BJ (cell line): ENCODE data around the gene PSMC1. TPM values are rescaled to one million over a fixed set of nuclear protein-coding genes. Genes with fewer than 3 reads are reported as not detected.
A peak's percentile ranks its signal among the peaks of the same experiment; 100 is the strongest.

ENCODE experiments used
- CTCF ChIA-PET: fragments of 350-600 bp; formaldehyde crosslinking; extraction: SDS; loops from one replicate; lab custom pipeline; 2021; ENCODE audit warnings: antibody characterized with exemption, inconsistent platforms; lab: Yijun Ruan, JAX
- POLR2A ChIA-PET: fragments of 300-600 bp; sonication (Branson Sonifier 250); formaldehyde crosslinking; extraction: SDS; loops from one replicate; lab custom pipeline; 2021; ENCODE audit warnings: antibody characterized with exemption; lab: Charles Lee
- DNase-seq: peaks from one replicate; pipeline ENCODE4 v3.0.0-alpha.2; 2011; ENCODE audit warnings: low read depth
- H3K27me3 ChIP-seq: 2 replicates; pipeline ENCODE4 v1.6.0; 2011; ENCODE audit warnings: low read length; ENCODE audit not compliant: control insufficient read depth, insufficient read depth
- H3K36me3 ChIP-seq: 2 replicates; pipeline ENCODE4 v1.5.1; 2011; ENCODE audit warnings: low read length; ENCODE audit not compliant: control insufficient read depth, insufficient read depth
- H3K4me3 ChIP-seq: 2 replicates; pipeline ENCODE4 v1.5.1; 2011; ENCODE audit warnings: low read depth, mild to moderate bottlenecking, control low read depth, low read length
- polyA plus RNA-seq: library from polyadenylated mRNA; depleted of rRNA; stranded (reverse); fragments of >200 nt; gene quantifications from 2 replicates; pipeline ENCODE4 v1.2.3, GENCODE V29; 2011
- TF ChIP-seq, protein P1 (sequence below): IDR thresholded peaks from 2 replicates; pipeline ENCODE4 v1.5.1; 2011; ENCODE audit warnings: low read depth, mild to moderate bottlenecking, control low read depth, inconsistent platforms, low read length, moderate library complexity; ENCODE audit not compliant: insufficient read depth

The PSMC1 gene
- polyA plus RNA-seq, 1 experiment = 102 TPM

GRCh38 chr14:90255871-90256270, 482 bp upstream of the PSMC1 start:
- TF ChIP-seq, protein P1, sequence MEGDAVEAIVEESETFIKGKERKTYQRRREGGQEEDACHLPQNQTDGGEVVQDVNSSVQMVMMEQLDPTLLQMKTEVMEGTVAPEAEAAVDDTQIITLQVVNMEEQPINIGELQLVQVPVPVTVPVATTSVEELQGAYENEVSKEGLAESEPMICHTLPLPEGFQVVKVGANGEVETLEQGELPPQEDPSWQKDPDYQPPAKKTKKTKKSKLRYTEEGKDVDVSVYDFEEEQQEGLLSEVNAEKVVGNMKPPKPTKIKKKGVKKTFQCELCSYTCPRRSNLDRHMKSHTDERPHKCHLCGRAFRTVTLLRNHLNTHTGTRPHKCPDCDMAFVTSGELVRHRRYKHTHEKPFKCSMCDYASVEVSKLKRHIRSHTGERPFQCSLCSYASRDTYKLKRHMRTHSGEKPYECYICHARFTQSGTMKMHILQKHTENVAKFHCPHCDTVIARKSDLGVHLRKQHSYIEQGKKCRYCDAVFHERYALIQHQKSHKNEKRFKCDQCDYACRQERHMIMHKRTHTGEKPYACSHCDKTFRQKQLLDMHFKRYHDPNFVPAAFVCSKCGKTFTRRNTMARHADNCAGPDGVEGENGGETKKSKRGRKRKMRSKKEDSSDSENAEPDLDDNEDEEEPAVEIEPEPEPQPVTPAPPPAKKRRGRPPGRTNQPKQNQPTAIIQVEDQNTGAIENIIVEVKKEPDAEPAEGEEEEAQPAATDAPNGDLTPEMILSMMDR = no peak
- peaks cover 2% of the 10 kb centered on the region for H3K36me3 ChIP-seq
- no peak for DNase-seq
- CTCF ChIA-PET = interaction anchor here (0.7 to 2.3 kb wide), 4 partner anchors 20 to 503 kb away, joined by 3 to 7 read pairs (median 3); no protein-coding TSS in a partner anchor
- H3K27me3 ChIP-seq = no peaks in the 10 kb centered on the region
- POLR2A ChIA-PET = no interaction called here
- H3K4me3 ChIP-seq = peak overlapping the region; percentile 66

GRCh38 chr14:90263748-90264449, 7.5 kb downstream of the PSMC1 start:
- CTCF ChIA-PET = interaction anchor here (1.5 kb wide), 1 partner anchor 18 kb away, joined by 5 read pairs; no protein-coding TSS in a partner anchor
- Histone ChIP-seq H3K4me3 (no peak overlapping the region), H3K36me3 (peaks cover 16% of the 10 kb centered on the region), H3K27me3 (no peaks in the 10 kb centered on the region)
- TF ChIP-seq, protein P1 = no peak
- no peak for DNase-seq
- POLR2A ChIA-PET = no interaction called here

- TF ChIP-seq, protein P1 = no peak
- CTCF ChIA-PET = no interaction called here
- Histone ChIP-seq H3K36me3 (peaks cover 23% of the 10 kb centered on the region), H3K4me3 (no peak overlapping the region), H3K27me3 (no peaks in the 10 kb centered on the region)
- POLR2A ChIA-PET = interaction anchor here (0.6 kb wide), 1 partner anchor 8 kb away, joined by 4 read pairs; no protein-coding TSS in a partner anchor
- DNase-seq = no peak
These were observed 10.2 kb downstream of the PSMC1 start for GRCh38 chr14:90266441-90267154.

DNA sequence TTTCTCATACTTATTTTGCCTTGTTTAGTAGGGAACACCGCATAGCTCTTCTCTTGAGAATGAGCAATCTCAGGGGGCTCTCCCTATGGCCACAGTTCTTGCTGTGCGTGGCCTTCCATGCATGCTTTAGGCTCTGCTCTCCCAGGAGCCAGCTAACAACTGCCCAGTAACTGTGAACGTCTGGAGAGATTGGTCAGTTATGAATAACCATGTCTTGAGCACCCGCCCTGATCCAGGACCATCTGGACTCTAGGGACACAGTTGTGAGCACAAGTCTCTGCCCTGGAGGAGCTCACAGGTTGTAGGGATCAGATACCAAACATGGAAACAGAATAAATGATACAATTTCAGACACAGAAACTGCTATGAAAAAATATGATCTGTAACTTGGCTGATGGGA, 12.1 kb downstream of the PSMC1 start:
- ChIA-PET CTCF (no interaction called here), POLR2A (no interaction called here)

More for the DNA sequence above, 12.1 kb downstream of the PSMC1 start:
- no peak for DNase-seq
- H3K36me3 ChIP-seq = peaks cover 30% of the 10 kb centered on the region
- TF ChIP-seq, protein P1 = no peak
- no peaks in the 10 kb centered on the region for H3K27me3 ChIP-seq
- H3K4me3 ChIP-seq = no peak overlapping the region
